Measurements from ENCODE around the gene SAFB. TPM values are rescaled to one million over a fixed set of nuclear protein-coding genes. Genes with fewer than 3 reads are reported as not detected.
"Not testable (repeated sequence)": the region's sequence is repeated elsewhere in the genome, so short reads cannot be mapped to it uniquely, and the experiment has no call there.

Gene SAFB
- total RNA-seq, 1 donor from 2014 or later: 97.1 TPM

- Mint-ChIP-seq H3K4me1 (ENCODE audit: unreplicated experiment) (no peaks in the 10 kb centered on the region), H3K27me3 (ENCODE audit: unreplicated experiment) (no peaks in the 10 kb centered on the region), H3K27ac (ENCODE audit: unreplicated experiment) (peak overlapping the region; percentile 43), H3K36me3 (ENCODE audit: unreplicated experiment) (peaks cover 63% of the 10 kb centered on the region), H3K9me3 (ENCODE audit: unreplicated experiment) (no peaks in the 10 kb centered on the region), H3K4me3 (ENCODE audit: unreplicated experiment) (no peak overlapping the region)
- no peak for DNase-seq (ENCODE audit: extremely low spot score, unreplicated experiment)
- no peak for TF ChIP-seq CTCF (IDR thresholded peaks at IDR 0.05)
These were observed 14.6 kb upstream of the SAFB start for GRCh38 chr19:5608291-5608690.

- not testable (repeated sequence) for H3K4me1 Mint-ChIP-seq (ENCODE audit: unreplicated experiment); H3K9me3 Mint-ChIP-seq (ENCODE audit: unreplicated experiment); DNase-seq (ENCODE audit: extremely low spot score, unreplicated experiment); H3K4me3 Mint-ChIP-seq (ENCODE audit: unreplicated experiment); H3K27me3 Mint-ChIP-seq (ENCODE audit: unreplicated experiment); H3K27ac Mint-ChIP-seq (ENCODE audit: unreplicated experiment)
- peaks cover 63% of the 10 kb centered on the region for H3K36me3 Mint-ChIP-seq (ENCODE audit: unreplicated experiment)
These were observed 14.1 kb upstream of the SAFB start for GRCh38 chr19:5608766-5609165.

GRCh38 chr19:5609881-5610448, 12.9 kb upstream of the SAFB start:
- peaks cover 59% of the 10 kb centered on the region for H3K36me3 Mint-ChIP-seq (ENCODE audit: unreplicated experiment)

GRCh38 chr19:5612891-5613865, 9.7 kb upstream of the SAFB start:
- H3K4me3 Mint-ChIP-seq (ENCODE audit: unreplicated experiment): no peak overlapping the region
- H3K27ac Mint-ChIP-seq (ENCODE audit: unreplicated experiment): peak overlapping the region; percentile 23
- peaks cover 14% of the 10 kb centered on the region for H3K4me1 Mint-ChIP-seq (ENCODE audit: unreplicated experiment)
- TF ChIP-seq CTCF (IDR thresholded peaks at IDR 0.05): no peak
- H3K36me3 Mint-ChIP-seq (ENCODE audit: unreplicated experiment): peaks cover 57% of the 10 kb centered on the region
- no peak for DNase-seq (ENCODE audit: extremely low spot score, unreplicated experiment)
- no peaks in the 10 kb centered on the region for H3K27me3 Mint-ChIP-seq (ENCODE audit: unreplicated experiment)
- H3K9me3 Mint-ChIP-seq (ENCODE audit: unreplicated experiment): no peaks in the 10 kb centered on the region

More at GRCh38 chr19:5609881-5610448, 12.9 kb upstream of the SAFB start:
- no peak for DNase-seq (ENCODE audit: extremely low spot score, unreplicated experiment)
- Mint-ChIP-seq H3K9me3 (ENCODE audit: unreplicated experiment) (no peaks in the 10 kb centered on the region), H3K4me3 (ENCODE audit: unreplicated experiment) (no peak overlapping the region), H3K27me3 (ENCODE audit: unreplicated experiment) (no peaks in the 10 kb centered on the region), H3K4me1 (ENCODE audit: unreplicated experiment) (no peaks in the 10 kb centered on the region), H3K27ac (ENCODE audit: unreplicated experiment) (no peak overlapping the region)
- TF ChIP-seq CTCF (IDR thresholded peaks at IDR 0.05): no peak

- no peak overlapping the region for H3K4me3 Mint-ChIP-seq (ENCODE audit: unreplicated experiment)
- TF ChIP-seq CTCF (IDR thresholded peaks at IDR 0.05): no peak
These were observed 7.0 kb upstream of the SAFB start for GRCh38 chr19:5615756-5616327.

More at GRCh38 chr19:5615756-5616327, 7.0 kb upstream of the SAFB start:
- DNase-seq (ENCODE audit: extremely low spot score, unreplicated experiment): no peak
- Mint-ChIP-seq H3K27ac (ENCODE audit: unreplicated experiment) (peak overlapping the region; percentile 63), H3K27me3 (ENCODE audit: unreplicated experiment) (no peaks in the 10 kb centered on the region), H3K36me3 (ENCODE audit: unreplicated experiment) (peaks cover 46% of the 10 kb centered on the region), H3K4me1 (ENCODE audit: unreplicated experiment) (peaks cover 21% of the 10 kb centered on the region), H3K9me3 (ENCODE audit: unreplicated experiment) (no peaks in the 10 kb centered on the region)

Measured in osteocyte (in vitro differentiated cells).